H9 (cell line): ENCODE data around the gene ACAD9. TPM values are rescaled to one million over a fixed set of nuclear protein-coding genes. Genes with fewer than 3 reads are reported as not detected.

Experiments
- DNase-seq: peaks from one replicate; pipeline ENCODE4 v3.0.0-alpha.2; 2017
- H2AFZ ChIP-seq: one replicate; pipeline ENCODE4 v1.6.1; 2013; ENCODE audit warnings: mild to moderate bottlenecking, low read length, control low read depth, moderate library complexity
- H2AK5ac ChIP-seq: 2 replicates; pipeline ENCODE4 v1.6.1; 2013; ENCODE audit warnings: low read length, control low read depth, mixed read lengths; ENCODE audit not compliant: insufficient read length
- H2BK120ac ChIP-seq: one replicate; pipeline ENCODE4 v1.6.1; 2013; ENCODE audit warnings: low read depth, mild to moderate bottlenecking, low read length, control low read depth, inconsistent platforms; ENCODE audit not compliant: poor library complexity, severe bottlenecking
- H2BK12ac ChIP-seq: 2 replicates; pipeline ENCODE4 v1.6.1; 2013; ENCODE audit warnings: low read length, control low read depth, mixed read lengths, low read depth; ENCODE audit not compliant: insufficient read length
- H2BK15ac ChIP-seq: 2 replicates; pipeline ENCODE4 v1.6.1; 2013; ENCODE audit warnings: low read depth, low read length, control low read depth
- H2BK20ac ChIP-seq: one replicate; pipeline ENCODE4 v1.6.1; 2013; ENCODE audit warnings: low read depth, mild to moderate bottlenecking, low read length, control low read depth, inconsistent platforms; ENCODE audit not compliant: poor library complexity, severe bottlenecking
- H2BK5ac ChIP-seq: 2 replicates; pipeline ENCODE4 v1.6.1; 2013; ENCODE audit warnings: low read length, control low read depth, mixed read lengths; ENCODE audit not compliant: insufficient read length
- H3K14ac ChIP-seq: 2 replicates; pipeline ENCODE4 v1.6.1; 2013; ENCODE audit warnings: low read length, control low read depth; ENCODE audit not compliant: insufficient read depth
- H3K18ac ChIP-seq: 2 replicates; pipeline ENCODE4 v1.6.1; 2013; ENCODE audit warnings: low read depth, mild to moderate bottlenecking, mixed read lengths, low read length, control low read depth; ENCODE audit not compliant: insufficient read length
- H3K23ac ChIP-seq: 2 replicates; pipeline ENCODE4 v1.6.1; 2013; ENCODE audit warnings: low read length, control low read depth, mixed read lengths, low read depth; ENCODE audit not compliant: insufficient read length
- H3K23me2 ChIP-seq: 2 replicates; pipeline ENCODE4 v1.6.1; 2013; ENCODE audit warnings: low read depth, mild to moderate bottlenecking, mixed read lengths, low read length, control low read depth; ENCODE audit not compliant: insufficient read length, poor library complexity, severe bottlenecking
- H3K27ac ChIP-seq: 2 replicates; pipeline ENCODE4 v1.5.1; 2013; ENCODE audit warnings: low read length, control low read depth, mixed read lengths, low read depth; ENCODE audit not compliant: insufficient read length
- H3K27me3 ChIP-seq: 2 replicates; pipeline ENCODE4 v1.6.1; 2013; ENCODE audit warnings: low read length, control low read depth, inconsistent platforms; ENCODE audit not compliant: insufficient read depth
- H3K4ac ChIP-seq: 2 replicates; pipeline ENCODE4 v1.6.1; 2013; ENCODE audit warnings: low read depth, mild to moderate bottlenecking, control low read depth, inconsistent platforms, low read length, moderate library complexity
- H3K4me1 ChIP-seq: 2 replicates; pipeline ENCODE4 v1.6.1; 2013; ENCODE audit warnings: low read length, control low read depth, inconsistent platforms; ENCODE audit not compliant: insufficient read depth
- H3K4me2 ChIP-seq: 2 replicates; pipeline ENCODE4 v1.6.1; 2013; ENCODE audit warnings: low read length, control low read depth, mixed read lengths; ENCODE audit not compliant: insufficient read length, insufficient read depth
- H3K56ac ChIP-seq: 2 replicates; pipeline ENCODE4 v1.6.1; 2013; ENCODE audit warnings: low read depth, mild to moderate bottlenecking, mixed read lengths, low read length, control low read depth; ENCODE audit not compliant: insufficient read length
- H3K79me1 ChIP-seq: 2 replicates; pipeline ENCODE4 v1.6.1; 2013; ENCODE audit warnings: low read depth, mild to moderate bottlenecking, moderate library complexity, low read length, control low read depth, inconsistent platforms; ENCODE audit not compliant: insufficient read depth, poor library complexity, severe bottlenecking
- H3K79me2 ChIP-seq: 2 replicates; pipeline ENCODE4 v1.6.1; 2013; ENCODE audit warnings: low read length, control low read depth, inconsistent platforms; ENCODE audit not compliant: insufficient read depth
- H3K9ac ChIP-seq: 2 replicates; pipeline ENCODE4 v1.6.1; 2013; ENCODE audit warnings: low read length, control low read depth, mixed read lengths; ENCODE audit not compliant: insufficient read length; ENCODE audit errors: extremely low read depth
- H3K9me3 ChIP-seq: one replicate; pipeline ENCODE4 v1.6.1; 2013; ENCODE audit warnings: low read depth, low read length, inconsistent platforms; ENCODE audit not compliant: control insufficient read depth
- H3T11ph ChIP-seq: one replicate; pipeline ENCODE4 v1.6.1; 2013; ENCODE audit warnings: mild to moderate bottlenecking, low read length, control low read depth, inconsistent platforms
- H4K20me1 ChIP-seq: one replicate; pipeline ENCODE4 v1.6.1; 2013; ENCODE audit not compliant: control insufficient read depth, insufficient read length, insufficient read depth
- H4K5ac ChIP-seq: 2 replicates; pipeline ENCODE4 v1.6.1; 2013; ENCODE audit warnings: low read depth, mild to moderate bottlenecking, mixed read lengths, low read length, control low read depth; ENCODE audit not compliant: insufficient read length
- H4K8ac ChIP-seq: replicated peaks from 2 replicates; pipeline ENCODE4 v1.6.1; 2013; ENCODE audit warnings: low read length, control low read depth, mixed read lengths, low read depth; ENCODE audit not compliant: insufficient read length
- H4K91ac ChIP-seq: 2 replicates; pipeline ENCODE4 v1.6.1; 2013; ENCODE audit warnings: low read depth, mild to moderate bottlenecking, moderate library complexity, mixed read lengths, low read length, control low read depth; ENCODE audit not compliant: insufficient read length
- H3K27ac Mint-ChIP-seq, 3 experiments: 2 replicates in 2 of 3; 3 replicates in 1 of 3; pipeline ENCODE4 v1.8.0; 2020 to 2021; ENCODE audit warnings: mixed read lengths in 3 of 3, mild to moderate bottlenecking in 1 of 3, moderate library complexity in 1 of 3
- H3K27me3 Mint-ChIP-seq: 2 replicates; pipeline ENCODE4 v1.8.0; 2021; ENCODE audit warnings: low read depth, mild to moderate bottlenecking, moderate library complexity, mixed read lengths
- H3K36me3 Mint-ChIP-seq, 3 experiments: 2 replicates in 2 of 3; 3 replicates in 1 of 3; pipeline ENCODE4 v1.8.0; 2020 to 2021; ENCODE audit warnings: low read depth in 3 of 3, mixed read lengths in 3 of 3; ENCODE audit not compliant: insufficient read depth in 1 of 3
- H3K4me1 Mint-ChIP-seq, 2 experiments: 2 replicates each; pipeline ENCODE4 v1.8.0; 2020; ENCODE audit warnings: mixed read lengths in 2 of 2
- H3K4me3 Mint-ChIP-seq, 2 experiments: 2 replicates in 1 of 2; 3 replicates in 1 of 2; pipeline ENCODE4 v1.8.0; 2020 to 2021; ENCODE audit warnings: mild to moderate bottlenecking in 2 of 2, mixed read lengths in 2 of 2, moderate library complexity in 1 of 2
- H3K9me3 Mint-ChIP-seq, 2 experiments: 2 replicates in 1 of 2; 3 replicates in 1 of 2; pipeline ENCODE4 v1.8.0; 2020; ENCODE audit warnings: mild to moderate bottlenecking in 2 of 2, mixed read lengths in 2 of 2, moderate library complexity in 1 of 2
- WGBS: extraction: QIAGEN DNeasy Blood & Tissue Kit; methylation state at CpG from one replicate; pipeline ENCODE4 v1.1.7; 2013; ENCODE audit warnings: missing lambda C conversion rate, low lambda C conversion rate, mixed read lengths; ENCODE audit not compliant: insufficient read length; ENCODE audit errors: extremely low coverage; 5-methylcytosine and 5-hydroxymethylcytosine counted together
- total RNA-seq: library from RNA; stranded (reverse); gene quantifications from 2 replicates; pipeline ENCODE4 v1.2.1, GENCODE V29; 2021
- TF ChIP-seq, protein P1 (sequence below): fragments of 200-600 bp; sonication (generic); conservative IDR thresholded peaks from 3 replicates; pipeline ENCODE4 v1.8.0; 2021; ENCODE audit warnings: antibody characterized with exemption, mild to moderate bottlenecking

Gene ACAD9
- total RNA-seq, 1 experiment from 2014 or later = 43.1 TPM

DNA sequence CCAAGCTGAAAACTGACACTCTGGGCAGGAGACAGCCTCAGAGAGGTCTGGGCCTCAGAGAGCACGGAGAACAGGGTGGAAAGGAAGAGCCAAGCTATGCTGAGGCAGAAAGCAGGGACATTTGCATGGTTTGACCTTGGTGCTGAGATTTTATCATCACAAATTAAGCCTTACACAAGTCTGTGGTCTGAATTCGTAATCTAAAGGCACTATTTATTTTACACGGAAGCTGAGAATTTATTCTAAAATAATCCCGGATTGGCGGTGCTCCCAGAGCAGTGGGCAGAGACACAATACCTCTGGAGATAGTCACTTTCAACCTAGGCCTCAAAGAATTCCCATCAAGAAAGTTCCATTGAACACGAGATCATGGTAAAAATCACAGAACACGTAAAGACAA lies 67.0 kb downstream of the ACAD9 start:
- no CpG with 5 or more reads among the region's 7 CpGs for WGBS
- Histone ChIP-seq H3K14ac (no peak overlapping the region), H4K5ac (no peak overlapping the region), H3K27me3 (no peaks in the 10 kb centered on the region), H3K18ac (no peak overlapping the region), H3K79me1 (no peaks in the 10 kb centered on the region), H3K9ac (no peak overlapping the region), H3K23ac (no peak overlapping the region), H2AK5ac (no peak overlapping the region), H3K4ac (no peak overlapping the region), H4K20me1 (no peaks in the 10 kb centered on the region), H3K23me2 (no peaks in the 10 kb centered on the region), H2BK20ac (no peak overlapping the region), H4K91ac (no peak overlapping the region), H3T11ph (no peak overlapping the region), H2AFZ (no peak overlapping the region), H3K4me2 (no peak overlapping the region), H3K27ac (no peak overlapping the region), H2BK12ac (no peak overlapping the region), H2BK5ac (no peak overlapping the region), H3K56ac (no peak overlapping the region), H2BK120ac (no peak overlapping the region), H4K8ac (no peak overlapping the region), H3K79me2 (no peaks in the 10 kb centered on the region), H3K9me3 (no peaks in the 10 kb centered on the region), H2BK15ac (no peak overlapping the region), H3K4me1 (no peaks in the 10 kb centered on the region)
- no peaks in the 10 kb centered on the region for H3K4me1 Mint-ChIP-seq
- H3K9me3 Mint-ChIP-seq = no peaks in the 10 kb centered on the region
- H3K27me3 Mint-ChIP-seq = peaks cover 2% of the 10 kb centered on the region
- DNase-seq = no peak
- no peak overlapping the region for H3K27ac Mint-ChIP-seq
- H3K36me3 Mint-ChIP-seq = no peaks in the 10 kb centered on the region
- TF ChIP-seq, protein P1, sequence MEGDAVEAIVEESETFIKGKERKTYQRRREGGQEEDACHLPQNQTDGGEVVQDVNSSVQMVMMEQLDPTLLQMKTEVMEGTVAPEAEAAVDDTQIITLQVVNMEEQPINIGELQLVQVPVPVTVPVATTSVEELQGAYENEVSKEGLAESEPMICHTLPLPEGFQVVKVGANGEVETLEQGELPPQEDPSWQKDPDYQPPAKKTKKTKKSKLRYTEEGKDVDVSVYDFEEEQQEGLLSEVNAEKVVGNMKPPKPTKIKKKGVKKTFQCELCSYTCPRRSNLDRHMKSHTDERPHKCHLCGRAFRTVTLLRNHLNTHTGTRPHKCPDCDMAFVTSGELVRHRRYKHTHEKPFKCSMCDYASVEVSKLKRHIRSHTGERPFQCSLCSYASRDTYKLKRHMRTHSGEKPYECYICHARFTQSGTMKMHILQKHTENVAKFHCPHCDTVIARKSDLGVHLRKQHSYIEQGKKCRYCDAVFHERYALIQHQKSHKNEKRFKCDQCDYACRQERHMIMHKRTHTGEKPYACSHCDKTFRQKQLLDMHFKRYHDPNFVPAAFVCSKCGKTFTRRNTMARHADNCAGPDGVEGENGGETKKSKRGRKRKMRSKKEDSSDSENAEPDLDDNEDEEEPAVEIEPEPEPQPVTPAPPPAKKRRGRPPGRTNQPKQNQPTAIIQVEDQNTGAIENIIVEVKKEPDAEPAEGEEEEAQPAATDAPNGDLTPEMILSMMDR = no peak
- H3K4me3 Mint-ChIP-seq = no peak overlapping the region
